Endothelial cell (in vitro differentiated cells): ENCODE measurements around the gene GABRD. TPM values are rescaled to one million over a fixed set of nuclear protein-coding genes. Genes with fewer than 3 reads are reported as not detected.

Source experiments
- DNase-seq: peaks from one replicate; pipeline ENCODE4 v3.0.0; 2021; ENCODE audit warnings: low spot score
- H3K27ac Mint-ChIP-seq: one replicate; pipeline ENCODE4 v1.8.0; 2021; ENCODE audit warnings: mixed read lengths, inconsistent platforms; ENCODE audit not compliant: unreplicated experiment
- H3K27me3 Mint-ChIP-seq: one replicate; pipeline ENCODE4 v1.8.0; 2021; ENCODE audit warnings: mild to moderate bottlenecking, moderate library complexity, mixed read lengths, inconsistent platforms; ENCODE audit not compliant: unreplicated experiment
- H3K36me3 Mint-ChIP-seq: one replicate; pipeline ENCODE4 v1.8.0; 2021; ENCODE audit warnings: mild to moderate bottlenecking, low read depth, mixed read lengths, inconsistent platforms; ENCODE audit not compliant: unreplicated experiment
- H3K4me1 Mint-ChIP-seq: one replicate; pipeline ENCODE4 v1.8.0; 2021; ENCODE audit warnings: mild to moderate bottlenecking, mixed read lengths, inconsistent platforms; ENCODE audit not compliant: unreplicated experiment
- H3K4me3 Mint-ChIP-seq: one replicate; pipeline ENCODE4 v1.8.0; 2021; ENCODE audit warnings: mild to moderate bottlenecking, mixed read lengths, inconsistent platforms; ENCODE audit not compliant: unreplicated experiment
- H3K9me3 Mint-ChIP-seq: one replicate; pipeline ENCODE4 v1.8.0; 2021; ENCODE audit warnings: mixed read lengths, inconsistent platforms; ENCODE audit not compliant: unreplicated experiment
- total RNA-seq: library from RNA; stranded (reverse); fragmentation: NEBNext Ultra II Directional; extraction: Animal tissue kit (Norgen Biotek cat#: 25700); gene quantifications from one replicate; pipeline ENCODE4 v1.2.1, GENCODE V29; 2021; ENCODE audit not compliant: unreplicated experiment
- TF ChIP-seq, protein P1 (sequence below): fragments of 200-600 bp; sonication (generic); IDR thresholded peaks from one replicate; pipeline ENCODE4 v1.5.0; 2021; ENCODE audit warnings: antibody characterized with exemption; ENCODE audit not compliant: unreplicated experiment

Gene GABRD
- total RNA-seq, 1 donor from 2014 or later: 0.64 TPM

DNA sequence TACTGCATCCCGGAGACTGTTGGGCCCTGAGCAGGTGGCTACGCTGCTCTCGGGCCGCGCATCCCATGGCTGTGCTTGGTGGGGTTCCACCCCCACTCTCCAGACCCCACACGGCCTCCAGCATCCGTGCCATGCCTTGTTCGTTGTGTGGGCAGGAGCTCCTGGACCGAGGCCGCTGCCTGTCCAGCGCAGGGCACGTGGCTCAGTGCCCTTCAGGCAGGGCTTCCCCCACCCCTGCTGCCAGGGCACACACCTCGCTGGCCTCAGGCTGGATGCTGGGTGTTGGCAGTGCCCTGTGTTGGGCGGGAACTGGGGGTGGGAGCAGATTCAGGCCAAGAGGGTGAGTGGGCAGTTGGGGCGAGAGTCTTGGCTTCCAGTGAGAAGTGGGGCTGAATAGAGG is 40.9 kb downstream of the GABRD start:
- TF ChIP-seq, protein P1, sequence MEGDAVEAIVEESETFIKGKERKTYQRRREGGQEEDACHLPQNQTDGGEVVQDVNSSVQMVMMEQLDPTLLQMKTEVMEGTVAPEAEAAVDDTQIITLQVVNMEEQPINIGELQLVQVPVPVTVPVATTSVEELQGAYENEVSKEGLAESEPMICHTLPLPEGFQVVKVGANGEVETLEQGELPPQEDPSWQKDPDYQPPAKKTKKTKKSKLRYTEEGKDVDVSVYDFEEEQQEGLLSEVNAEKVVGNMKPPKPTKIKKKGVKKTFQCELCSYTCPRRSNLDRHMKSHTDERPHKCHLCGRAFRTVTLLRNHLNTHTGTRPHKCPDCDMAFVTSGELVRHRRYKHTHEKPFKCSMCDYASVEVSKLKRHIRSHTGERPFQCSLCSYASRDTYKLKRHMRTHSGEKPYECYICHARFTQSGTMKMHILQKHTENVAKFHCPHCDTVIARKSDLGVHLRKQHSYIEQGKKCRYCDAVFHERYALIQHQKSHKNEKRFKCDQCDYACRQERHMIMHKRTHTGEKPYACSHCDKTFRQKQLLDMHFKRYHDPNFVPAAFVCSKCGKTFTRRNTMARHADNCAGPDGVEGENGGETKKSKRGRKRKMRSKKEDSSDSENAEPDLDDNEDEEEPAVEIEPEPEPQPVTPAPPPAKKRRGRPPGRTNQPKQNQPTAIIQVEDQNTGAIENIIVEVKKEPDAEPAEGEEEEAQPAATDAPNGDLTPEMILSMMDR: no peak
- peaks cover 14% of the 10 kb centered on the region for H3K36me3 Mint-ChIP-seq
- no peak overlapping the region for H3K4me3 Mint-ChIP-seq
- no peak overlapping the region for H3K27ac Mint-ChIP-seq
- DNase-seq: no peak
- no peaks in the 10 kb centered on the region for H3K9me3 Mint-ChIP-seq
- no peaks in the 10 kb centered on the region for H3K4me1 Mint-ChIP-seq
- peaks cover 1% of the 10 kb centered on the region for H3K27me3 Mint-ChIP-seq

DNA sequence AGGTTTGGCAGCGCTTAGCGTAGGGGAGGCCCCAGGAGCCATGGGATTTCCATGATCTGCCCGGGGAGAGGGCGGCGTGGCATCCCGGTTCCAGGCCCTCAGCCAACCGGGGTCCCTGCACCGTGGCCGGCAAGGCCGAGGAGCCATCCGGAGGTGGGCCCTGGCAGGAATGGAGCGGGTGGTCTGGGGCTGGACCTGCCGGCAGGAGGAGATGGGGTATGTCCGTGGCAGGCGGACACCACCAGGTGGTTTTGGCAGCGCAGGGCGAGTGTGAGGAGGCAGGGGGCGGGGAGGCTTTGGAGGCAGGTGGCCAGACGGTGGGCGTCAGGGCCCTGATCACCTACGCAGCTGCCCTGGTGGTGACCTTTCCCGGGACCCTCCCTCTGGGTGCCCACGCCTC is 41.4 kb downstream of the GABRD start:
- Mint-ChIP-seq H3K36me3 (peaks cover 15% of the 10 kb centered on the region), H3K4me1 (no peaks in the 10 kb centered on the region), H3K9me3 (no peaks in the 10 kb centered on the region), H3K27me3 (peaks cover 1% of the 10 kb centered on the region), H3K4me3 (no peak overlapping the region), H3K27ac (no peak overlapping the region)
- TF ChIP-seq, protein P1: no peak
- no peak for DNase-seq

DNA sequence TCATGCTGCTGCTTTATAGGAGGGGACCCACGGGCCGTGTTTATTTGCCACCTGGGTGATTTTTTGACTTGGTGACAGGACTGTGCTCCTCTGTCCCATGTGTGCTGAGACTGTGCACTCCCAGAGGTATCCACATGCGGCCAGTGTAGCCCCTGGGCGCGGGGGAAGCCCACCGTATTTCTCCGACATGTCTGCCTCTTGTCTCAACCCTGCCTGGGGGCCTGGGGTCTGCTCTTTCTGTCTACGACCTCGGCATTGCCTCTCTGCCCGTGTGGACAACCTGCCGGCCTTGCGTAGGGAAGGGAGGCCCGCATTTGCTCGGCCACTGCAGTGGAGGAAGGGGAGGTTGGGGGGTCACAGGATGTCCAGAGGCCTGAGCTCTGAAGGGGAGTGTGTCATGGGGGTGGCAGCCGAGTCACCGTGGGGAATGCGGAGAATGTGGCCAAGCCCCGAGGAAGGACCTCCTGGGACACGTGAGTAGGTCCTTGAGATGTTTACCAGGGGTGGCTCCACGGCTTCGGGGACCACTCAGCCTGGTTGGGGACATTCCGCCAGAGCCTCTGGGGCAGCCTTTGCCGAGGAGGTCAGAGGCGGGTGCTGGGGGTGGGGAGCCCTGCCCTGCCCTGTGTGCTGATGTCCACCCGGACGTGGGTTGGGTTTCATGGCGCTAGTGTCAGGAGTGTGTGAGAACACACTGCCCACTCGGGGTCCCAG is 42.1 kb downstream of the GABRD start:
- Mint-ChIP-seq H3K4me1 (no peaks in the 10 kb centered on the region), H3K27me3 (peaks cover 1% of the 10 kb centered on the region), H3K27ac (no peak overlapping the region), H3K36me3 (peaks cover 20% of the 10 kb centered on the region), H3K9me3 (no peaks in the 10 kb centered on the region), H3K4me3 (no peak overlapping the region)
- TF ChIP-seq, protein P1: no peak
- no peak for DNase-seq

DNA sequence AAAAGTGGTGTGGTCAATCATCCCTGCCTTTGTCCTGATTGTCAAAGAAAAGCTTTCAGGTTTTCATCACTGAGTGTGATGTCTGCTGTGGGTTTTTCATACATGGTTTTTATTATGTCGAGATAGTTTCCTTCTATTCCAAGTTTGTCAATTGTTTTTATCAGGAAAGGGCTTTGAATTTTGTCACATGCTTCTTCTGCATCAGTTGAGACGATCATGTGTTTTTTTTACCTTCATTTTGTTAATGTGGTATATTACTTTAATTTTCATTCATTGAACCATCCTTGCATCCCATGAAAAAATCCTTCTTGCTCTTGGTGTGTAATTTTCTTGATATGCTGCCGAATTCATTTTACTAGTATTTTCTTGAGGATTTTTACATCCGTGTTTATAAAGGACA is 46.6 kb downstream of the GABRD start:
- Mint-ChIP-seq H3K27me3 (peaks cover 5% of the 10 kb centered on the region), H3K4me1 (no peaks in the 10 kb centered on the region), H3K27ac (no peak overlapping the region), H3K4me3 (no peak overlapping the region), H3K36me3 (peaks cover 20% of the 10 kb centered on the region), H3K9me3 (no peaks in the 10 kb centered on the region)
- DNase-seq: no peak
- TF ChIP-seq, protein P1: no peak

DNA sequence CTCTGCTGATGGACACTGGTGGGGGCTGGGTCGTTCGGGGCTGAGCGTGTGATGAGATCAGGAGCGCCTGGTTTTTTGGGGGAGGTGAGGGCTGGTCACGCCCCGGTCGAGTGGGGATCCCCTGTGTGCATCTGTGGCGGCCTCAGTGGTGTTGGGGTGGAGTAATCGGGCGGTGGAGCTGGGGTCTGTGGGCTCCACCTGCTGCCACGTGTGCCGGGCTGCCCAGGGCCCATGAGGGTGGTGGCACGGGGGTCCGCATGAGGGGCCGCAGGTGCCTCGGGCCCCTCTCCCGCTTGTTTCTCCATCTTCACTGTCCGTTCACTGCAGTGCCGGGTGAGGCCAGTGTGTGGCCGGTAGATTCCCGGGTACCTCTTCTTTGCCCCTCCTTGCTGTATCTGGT is 48.2 kb downstream of the GABRD start:
- H3K27ac Mint-ChIP-seq: no peak overlapping the region
- H3K27me3 Mint-ChIP-seq: peaks cover 10% of the 10 kb centered on the region
- TF ChIP-seq, protein P1: no peak
- no peak overlapping the region for H3K4me3 Mint-ChIP-seq
- no peaks in the 10 kb centered on the region for H3K9me3 Mint-ChIP-seq
- H3K4me1 Mint-ChIP-seq: no peaks in the 10 kb centered on the region
- peaks cover 25% of the 10 kb centered on the region for H3K36me3 Mint-ChIP-seq
- DNase-seq: no peak
